Measurements from ENCODE around the gene LGMN.

Gene LGMN

GRCh38 chr14:92710001-92710341 is 38.5 kb downstream of the LGMN start:
- H4K20me1 ChIP-seq (ENCODE audit: low read depth, low read length), result no peaks in the 10 kb centered on the region
- TF ChIP-seq CTCF (IDR thresholded peaks at IDR 0.05; ENCODE audit: insufficient read depth, low read length, poor library complexity, severe bottlenecking) (no peak), EZH2phosphoT487 (conservative IDR thresholded peaks at IDR 0.05; ENCODE audit: low read length) (no peak)
- H3K9ac ChIP-seq (ENCODE audit: low read length), result no peak overlapping the region
- no peak overlapping the region for H2AFZ ChIP-seq (ENCODE audit: low read depth, low read length, severe bottlenecking)
- H3K79me2 ChIP-seq (ENCODE audit: insufficient read depth, low read length), result no peaks in the 10 kb centered on the region
- no peak overlapping the region for H3K4me2 ChIP-seq (ENCODE audit: low read depth, low read length, poor library complexity, severe bottlenecking)
- no peaks in the 10 kb centered on the region for H3F3A ChIP-seq (ENCODE audit: insufficient read depth)
- no peaks in the 10 kb centered on the region for H3K36me3 ChIP-seq (ENCODE audit: low read length)
- H3K4me3 ChIP-seq (ENCODE audit: insufficient read depth, low read length, poor library complexity, severe bottlenecking), result no peak overlapping the region
- H3K27ac ChIP-seq (ENCODE audit: low read depth, low read length), result no peak overlapping the region
- H3K27me3 ChIP-seq (ENCODE audit: low read length), result no peaks in the 10 kb centered on the region
- H3K9me2 ChIP-seq (replicated peaks; ENCODE audit: insufficient read depth, low read length), result no peaks in the 10 kb centered on the region
- no peaks in the 10 kb centered on the region for H3K9me3 ChIP-seq (ENCODE audit: insufficient read depth, low read length)

GRCh38 chr14:92709340-92710000 is 39.0 kb downstream of the LGMN start:
- no peak overlapping the region for H3K27ac ChIP-seq (ENCODE audit: low read depth, low read length)
- no peak overlapping the region for H2AFZ ChIP-seq (ENCODE audit: low read depth, low read length, severe bottlenecking)
- no peak overlapping the region for H3K9ac ChIP-seq (ENCODE audit: low read length)
- H3K4me2 ChIP-seq (ENCODE audit: low read depth, low read length, poor library complexity, severe bottlenecking), result no peak overlapping the region
- no peaks in the 10 kb centered on the region for H3F3A ChIP-seq (ENCODE audit: insufficient read depth)
- TF ChIP-seq CTCF (IDR thresholded peaks at IDR 0.05; ENCODE audit: insufficient read depth, low read length, poor library complexity, severe bottlenecking) (no peak), EZH2phosphoT487 (conservative IDR thresholded peaks at IDR 0.05; ENCODE audit: low read length) (no peak)
- H3K9me2 ChIP-seq (replicated peaks; ENCODE audit: insufficient read depth, low read length), result no peaks in the 10 kb centered on the region
- no peaks in the 10 kb centered on the region for H3K36me3 ChIP-seq (ENCODE audit: low read length)
- no peaks in the 10 kb centered on the region for H3K9me3 ChIP-seq (ENCODE audit: insufficient read depth, low read length)
- H3K79me2 ChIP-seq (ENCODE audit: insufficient read depth, low read length), result no peaks in the 10 kb centered on the region
- H3K27me3 ChIP-seq (ENCODE audit: low read length), result no peaks in the 10 kb centered on the region
- no peak overlapping the region for H3K4me3 ChIP-seq (ENCODE audit: insufficient read depth, low read length, poor library complexity, severe bottlenecking)
- no peaks in the 10 kb centered on the region for H4K20me1 ChIP-seq (ENCODE audit: low read depth, low read length)

- Histone ChIP-seq H3K27ac (ENCODE audit: low read depth, low read length) (no peak overlapping the region), H3K9me2 (replicated peaks; ENCODE audit: insufficient read depth, low read length) (no peaks in the 10 kb centered on the region), H3K4me3 (ENCODE audit: insufficient read depth, low read length, poor library complexity, severe bottlenecking) (no peak overlapping the region), H3K4me2 (ENCODE audit: low read depth, low read length, poor library complexity, severe bottlenecking) (no peak overlapping the region), H4K20me1 (ENCODE audit: low read depth, low read length) (no peaks in the 10 kb centered on the region), H3K27me3 (ENCODE audit: low read length) (no peaks in the 10 kb centered on the region), H3K79me2 (ENCODE audit: insufficient read depth, low read length) (no peaks in the 10 kb centered on the region), H3K9ac (ENCODE audit: low read length) (no peak overlapping the region), H3F3A (ENCODE audit: insufficient read depth) (no peaks in the 10 kb centered on the region), H3K9me3 (ENCODE audit: insufficient read depth, low read length) (no peaks in the 10 kb centered on the region), H2AFZ (ENCODE audit: low read depth, low read length, severe bottlenecking) (no peak overlapping the region), H3K36me3 (ENCODE audit: low read length) (no peaks in the 10 kb centered on the region)
- TF ChIP-seq EZH2phosphoT487 (conservative IDR thresholded peaks at IDR 0.05; ENCODE audit: low read length) (no peak), CTCF (IDR thresholded peaks at IDR 0.05; ENCODE audit: insufficient read depth, low read length, poor library complexity, severe bottlenecking) (no peak)
Measured at GRCh38 chr14:92706386-92706785, 42.0 kb downstream of the LGMN start.
